Neural cell (in vitro differentiated cells): Measurements from ENCODE around the gene CLTB.
"Not testable (repeated sequence)": the region's sequence is repeated elsewhere in the genome, so short reads cannot be mapped to it uniquely, and the experiment has no call there.

Source experiments
- CTCF ChIP-seq: fragments of 450-650 bp; IDR thresholded peaks from 2 replicates; pipeline ENCODE4 v1.5.1; 2014; ENCODE audit warnings: antibody characterized with exemption, mild to moderate bottlenecking, moderate library complexity; ENCODE audit not compliant: poor library complexity, severe bottlenecking
- EP300 ChIP-seq: fragments of 450-650 bp; conservative IDR thresholded peaks from 2 replicates; pipeline ENCODE4 v1.6.1; 2014; ENCODE audit warnings: antibody characterized with exemption, mild to moderate bottlenecking, moderate library complexity; ENCODE audit not compliant: poor library complexity, severe bottlenecking
- EZH2 ChIP-seq: fragments of 200-600, 300-800 bp; shearing (Covaris generic), sonication (generic); IDR thresholded peaks from 2 replicates; pipeline ENCODE4 v1.6.1; 2014; ENCODE audit warnings: antibody characterized with exemption, low read length, borderline replicate concordance, mild to moderate bottlenecking; ENCODE audit not compliant: insufficient read depth, poor library complexity, severe bottlenecking
- POLR2AphosphoS5 ChIP-seq: IDR thresholded peaks from 2 replicates; pipeline ENCODE4 v1.6.1; 2012
- RAD21 ChIP-seq: fragments of 450-650 bp; conservative IDR thresholded peaks from 2 replicates; pipeline ENCODE4 v1.6.1; 2014; ENCODE audit warnings: antibody characterized with exemption, mild to moderate bottlenecking, moderate library complexity
- REST ChIP-seq: IDR thresholded peaks from 2 replicates; pipeline ENCODE4 v1.6.1; 2012; ENCODE audit warnings: borderline replicate concordance
- TAF1 ChIP-seq: IDR thresholded peaks from 2 replicates; pipeline ENCODE4 v1.6.1; 2012; ENCODE audit warnings: low read depth

- not testable (repeated sequence) for TF ChIP-seq REST, EP300, EZH2, CTCF, RAD21, POLR2AphosphoS5, TAF1
Measured at GRCh38 chr5:176408252-176408573, 8.1 kb downstream of the CLTB start.
